Measurements from ENCODE around the gene OPN1SW. TPM values are rescaled to one million over a fixed set of nuclear protein-coding genes. Genes with fewer than 3 reads are reported as not detected.

Gene OPN1SW
- total RNA-seq, 1 experiment from 2014 or later: not detected

DNA sequence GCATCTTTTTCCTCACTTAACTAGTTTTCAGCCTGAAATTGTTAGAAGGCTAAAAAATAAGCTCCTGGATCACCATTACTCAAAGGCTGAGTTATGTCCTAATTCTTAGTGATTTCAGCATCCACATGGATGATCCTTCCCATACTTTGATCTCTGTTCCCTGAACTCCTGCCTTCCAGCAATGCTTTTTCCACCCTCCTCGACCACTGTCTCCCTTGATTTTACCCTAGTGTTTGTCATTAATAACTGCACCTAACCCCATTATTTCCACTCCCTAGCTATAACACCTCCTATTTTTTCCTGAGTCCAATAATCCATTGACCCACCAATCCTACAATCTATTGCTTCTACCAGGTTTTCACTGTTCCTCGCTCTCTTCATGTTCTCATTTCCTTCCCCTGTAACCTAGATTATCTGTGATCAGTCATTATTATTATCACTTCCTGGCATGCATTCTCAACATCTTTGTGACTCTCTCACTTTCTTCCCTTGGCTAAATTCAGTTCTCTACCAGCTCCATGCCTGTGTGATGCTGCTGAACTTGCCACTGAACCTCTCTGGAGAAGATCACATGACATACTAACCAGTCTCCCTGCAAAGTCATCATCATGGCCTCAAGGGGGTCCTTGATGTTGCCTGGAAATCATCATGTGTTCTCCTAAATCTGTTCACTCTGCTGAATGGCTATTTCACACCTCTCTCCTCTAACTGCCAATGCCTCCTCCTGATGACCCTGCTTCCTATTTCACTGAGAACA, 42.9 kb downstream of the OPN1SW start:
- Mint-ChIP-seq H3K27ac (ENCODE audit: unreplicated experiment) (no peak overlapping the region), H3K4me1 (ENCODE audit: low read depth, unreplicated experiment) (peaks cover 2% of the 10 kb centered on the region), H3K36me3 (ENCODE audit: insufficient read depth, unreplicated experiment) (no peaks in the 10 kb centered on the region), H3K27me3 (ENCODE audit: unreplicated experiment) (peaks cover 6% of the 10 kb centered on the region), H3K4me3 (ENCODE audit: low read depth, unreplicated experiment) (no peak overlapping the region), H3K9me3 (ENCODE audit: low read depth, unreplicated experiment) (no peaks in the 10 kb centered on the region)
- no TSS peak for BruUV-seq (replicated peaks)
- intact Hi-C loops (cut with micrococcal nuclease; ENCODE audit: unreplicated experiment): no loop called here
- CTCF ChIA-PET: no interaction called here
- no peak for DNase-seq
- TF ChIP-seq, protein P1, sequence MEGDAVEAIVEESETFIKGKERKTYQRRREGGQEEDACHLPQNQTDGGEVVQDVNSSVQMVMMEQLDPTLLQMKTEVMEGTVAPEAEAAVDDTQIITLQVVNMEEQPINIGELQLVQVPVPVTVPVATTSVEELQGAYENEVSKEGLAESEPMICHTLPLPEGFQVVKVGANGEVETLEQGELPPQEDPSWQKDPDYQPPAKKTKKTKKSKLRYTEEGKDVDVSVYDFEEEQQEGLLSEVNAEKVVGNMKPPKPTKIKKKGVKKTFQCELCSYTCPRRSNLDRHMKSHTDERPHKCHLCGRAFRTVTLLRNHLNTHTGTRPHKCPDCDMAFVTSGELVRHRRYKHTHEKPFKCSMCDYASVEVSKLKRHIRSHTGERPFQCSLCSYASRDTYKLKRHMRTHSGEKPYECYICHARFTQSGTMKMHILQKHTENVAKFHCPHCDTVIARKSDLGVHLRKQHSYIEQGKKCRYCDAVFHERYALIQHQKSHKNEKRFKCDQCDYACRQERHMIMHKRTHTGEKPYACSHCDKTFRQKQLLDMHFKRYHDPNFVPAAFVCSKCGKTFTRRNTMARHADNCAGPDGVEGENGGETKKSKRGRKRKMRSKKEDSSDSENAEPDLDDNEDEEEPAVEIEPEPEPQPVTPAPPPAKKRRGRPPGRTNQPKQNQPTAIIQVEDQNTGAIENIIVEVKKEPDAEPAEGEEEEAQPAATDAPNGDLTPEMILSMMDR (IDR thresholded peaks at IDR 0.05; ENCODE audit: unreplicated experiment): no peak

DNA sequence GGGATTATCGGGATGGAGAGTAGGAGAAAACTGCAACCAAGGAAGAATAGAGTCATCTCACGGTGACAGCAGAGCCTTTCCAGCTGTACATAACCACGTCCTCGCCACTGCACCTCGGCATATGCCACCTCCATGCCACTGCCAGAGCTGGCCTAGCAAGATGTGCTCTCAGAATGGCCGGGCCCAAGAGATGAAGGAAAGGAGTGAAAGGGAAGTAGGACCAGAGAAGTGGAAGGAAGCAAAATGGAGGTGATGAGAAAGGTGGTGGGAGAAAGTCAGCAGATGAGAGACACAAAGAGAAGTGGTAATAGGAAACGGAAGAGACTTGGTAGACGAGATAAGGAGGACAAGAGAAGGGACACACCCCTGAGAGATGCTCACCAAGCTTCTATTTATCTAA, 44.4 kb downstream of the OPN1SW start:
- H3K36me3 Mint-ChIP-seq (ENCODE audit: insufficient read depth, unreplicated experiment): no peaks in the 10 kb centered on the region
- CTCF ChIA-PET: no interaction called here
- H3K27me3 Mint-ChIP-seq (ENCODE audit: unreplicated experiment): peaks cover 21% of the 10 kb centered on the region
- BruUV-seq (replicated peaks): no TSS peak
- H3K4me1 Mint-ChIP-seq (ENCODE audit: low read depth, unreplicated experiment): no peaks in the 10 kb centered on the region
- H3K27ac Mint-ChIP-seq (ENCODE audit: unreplicated experiment): no peak overlapping the region
- TF ChIP-seq, protein P1 (IDR thresholded peaks at IDR 0.05; ENCODE audit: unreplicated experiment): no peak
- no peaks in the 10 kb centered on the region for H3K9me3 Mint-ChIP-seq (ENCODE audit: low read depth, unreplicated experiment)
- no peak for DNase-seq
- intact Hi-C loops (cut with micrococcal nuclease; ENCODE audit: unreplicated experiment): no loop called here
- no peak overlapping the region for H3K4me3 Mint-ChIP-seq (ENCODE audit: low read depth, unreplicated experiment)

DNA sequence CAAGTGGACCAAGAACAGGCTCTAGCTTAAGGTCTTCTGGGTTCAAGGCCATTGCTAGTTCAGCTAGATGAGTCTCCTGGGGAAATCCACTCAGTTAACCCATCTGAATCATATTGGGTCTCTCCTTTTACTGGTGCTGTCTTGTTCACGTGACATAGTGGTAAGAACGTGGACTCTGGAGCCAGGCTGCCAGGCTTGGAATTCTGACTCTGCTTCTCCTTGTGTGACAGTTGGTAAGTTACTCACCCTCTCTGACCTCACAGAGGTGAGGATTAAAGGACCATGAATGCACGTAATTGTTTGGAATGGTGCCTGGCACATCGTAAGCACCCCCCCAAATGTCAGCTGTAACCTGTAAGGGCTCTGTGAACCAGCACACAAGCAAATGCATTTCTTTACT, 46.1 kb downstream of the OPN1SW start:
- TF ChIP-seq, protein P1 (IDR thresholded peaks at IDR 0.05; ENCODE audit: unreplicated experiment): no peak
- H3K27ac Mint-ChIP-seq (ENCODE audit: unreplicated experiment): no peak overlapping the region
- H3K4me1 Mint-ChIP-seq (ENCODE audit: low read depth, unreplicated experiment): no peaks in the 10 kb centered on the region
- H3K4me3 Mint-ChIP-seq (ENCODE audit: low read depth, unreplicated experiment): no peak overlapping the region
- DNase-seq: no peak
- intact Hi-C loops (cut with micrococcal nuclease; ENCODE audit: unreplicated experiment): no loop called here
- no TSS peak for BruUV-seq (replicated peaks)
- peaks cover 37% of the 10 kb centered on the region for H3K27me3 Mint-ChIP-seq (ENCODE audit: unreplicated experiment)
- CTCF ChIA-PET: interaction anchor here (0.6 kb wide), 1 partner anchor 14 kb away, joined by 3 read pairs; no protein-coding TSS in a partner anchor
- H3K36me3 Mint-ChIP-seq (ENCODE audit: insufficient read depth, unreplicated experiment): no peaks in the 10 kb centered on the region
- no peaks in the 10 kb centered on the region for H3K9me3 Mint-ChIP-seq (ENCODE audit: low read depth, unreplicated experiment)

DNA sequence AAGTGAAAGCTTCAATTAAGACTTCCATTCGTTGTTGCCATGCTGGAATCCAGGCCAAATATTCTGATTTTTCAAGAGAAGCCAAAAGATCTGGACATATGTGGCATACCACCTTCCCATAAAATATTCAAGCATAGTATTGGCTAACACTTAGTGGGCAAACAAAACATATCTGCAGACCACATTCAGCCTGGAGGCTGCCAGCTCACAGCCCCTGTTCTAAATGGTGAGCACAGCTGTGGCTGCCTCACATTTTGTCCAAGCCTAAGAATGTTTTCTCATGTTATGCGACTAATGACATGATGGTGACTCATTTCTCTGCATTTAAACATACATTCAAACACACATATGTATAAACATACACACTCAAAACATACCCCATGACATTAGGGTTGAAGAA, 47.0 kb downstream of the OPN1SW start:
- CTCF ChIA-PET: no interaction called here
- intact Hi-C loops (cut with micrococcal nuclease; ENCODE audit: unreplicated experiment): no loop called here
- TF ChIP-seq, protein P1 (IDR thresholded peaks at IDR 0.05; ENCODE audit: unreplicated experiment): no peak
- H3K9me3 Mint-ChIP-seq (ENCODE audit: low read depth, unreplicated experiment): no peaks in the 10 kb centered on the region
- no peak overlapping the region for H3K27ac Mint-ChIP-seq (ENCODE audit: unreplicated experiment)
- H3K4me1 Mint-ChIP-seq (ENCODE audit: low read depth, unreplicated experiment): no peaks in the 10 kb centered on the region
- no peak overlapping the region for H3K4me3 Mint-ChIP-seq (ENCODE audit: low read depth, unreplicated experiment)
- no TSS peak for BruUV-seq (replicated peaks)
- no peak for DNase-seq
- no peaks in the 10 kb centered on the region for H3K36me3 Mint-ChIP-seq (ENCODE audit: insufficient read depth, unreplicated experiment)
- H3K27me3 Mint-ChIP-seq (ENCODE audit: unreplicated experiment): peaks cover 45% of the 10 kb centered on the region

Data from Calu3 (cell line).